Adrenal gland (tissue), 12 donors: ENCODE results near the gene POLD3. TPM values are rescaled to one million over a fixed set of nuclear protein-coding genes. Genes with fewer than 3 reads are reported as not detected.

Experiments used
- DNase-seq, 7 donors: peaks; one replicate each; pipeline ENCODE4 v3.0.0-alpha.2; 2019 to 2020
- H3K27ac ChIP-seq, 5 donors: fragments of 200-600 bp; sonication (generic) in 4 of 5; 1 replicate in 3 of 5; 2 replicates in 2 of 5; pipeline versions ENCODE4 v1.5.1 to v1.8.0; 2016 to 2020; ENCODE audit warnings: mild to moderate bottlenecking in 1 of 5
- H3K27me3 ChIP-seq: fragments of 200-600 bp; 2 replicates; pipeline ENCODE4 v1.8.0; 2021
- H3K36me3 ChIP-seq, 2 donors: fragments of 200-600 bp; replicated peaks in 1 of 2; 1 replicate in 1 of 2; 2 replicates in 1 of 2; pipeline versions ENCODE4 v1.5.1 to v1.8.0; 2018 to 2022
- H3K4me1 ChIP-seq, 2 donors: fragments of 200-600 bp; replicated peaks in 1 of 2; 1 replicate in 1 of 2; 2 replicates in 1 of 2; pipeline versions ENCODE4 v1.5.1 to v1.8.0; 2018 to 2021
- H3K4me3 ChIP-seq, 4 donors: fragments of 200-600 bp; sonication (generic) in 3 of 4; one replicate each; pipeline ENCODE4 v1.5.1; 2016 to 2018
- H3K9me3 ChIP-seq, 3 donors: fragments of 200-600 bp; sonication (generic) in 1 of 3; replicated peaks in 1 of 3; 1 replicate in 2 of 3; 2 replicates in 1 of 3; pipeline versions ENCODE4 v1.5.1 to v1.8.0; 2016 to 2021
- CTCF ChIP-seq, 6 experiments: fragments of 450-650 bp in 4 of 6; fragments of 200-600 bp in 2 of 6; sonication (generic) in 1 of 6; IDR thresholded peaks; 1 replicate in 5 of 6; 2 replicates in 1 of 6; pipeline versions ENCODE4 v1.5.1 to v1.8.0; 2016 to 2021; ENCODE audit warnings: antibody characterized with exemption in 6 of 6, mild to moderate bottlenecking in 2 of 6, moderate library complexity in 1 of 6
- POLR2A ChIP-seq, 2 donors: fragments of 450-650 bp; IDR thresholded peaks; one replicate each; pipeline ENCODE4 v1.6.1; 2017; ENCODE audit warnings: antibody characterized with exemption in 2 of 2, mild to moderate bottlenecking in 2 of 2, moderate library complexity in 1 of 2
- WGBS, 4 donors: extraction: QIAGEN DNeasy Blood & Tissue Kit in 2 of 4; methylation state at CpG; one replicate each; pipeline versions ENCODE4 v1.1.5 to v1.1.7; 2013 to 2017; 5-methylcytosine and 5-hydroxymethylcytosine counted together
- intact Hi-C, 2 donors: fragments of 100-400 bp; cut with DNase I; formaldehyde crosslinking; loops; one replicate each; pipeline versions ENCODE4 v1.14.1 to v1.15.0; 2022 to 2023
- polyA plus RNA-seq, 3 donors: library from polyadenylated mRNA; stranded (reverse); fragments of 200-250 nt in 2 of 3; fragments of 350-450 nt in 1 of 3; fragmentation: Illumina TruSeq in 1 of 3; extraction: RNeasy Lipid Tissue Mini Kit (QIAGEN cat#74804) in 1 of 3; gene quantifications; one replicate each; pipeline ENCODE4 v1.2.3, GENCODE V29; 2013 to 2014
- total RNA-seq, 9 donors: library from RNA; depleted of rRNA in 4 of 9; stranded (reverse); fragments of >200 nt in 4 of 9; fragments of 120-200 nt in 1 of 9; fragmentation: NEBNext Ultra II Directional in 1 of 9; extraction: Animal tissue kit (Norgen Biotek cat#: 25700) in 1 of 9; gene quantifications; one replicate each; pipeline versions ENCODE4 v1.1.0 to v1.2.4, GENCODE V29; 2013 to 2023
- donor health status: healthy with polysubstance abuse.
- donor health status: Bipolar disorder and iron deficiency.
- donor health status: DM: yes; HTN: yes; CAD: no.
- donor health status: DM: no; HTN: no; CAD: no.
- donor health status: DM: no; HTN: no; CAD: no.
- donor health status: DM: yes; HTN: yes; CAD: no.

POLD3 gene
- total and polyA plus RNA-seq, 12 donors, result 3.5 to 14.5 (median 9.7) TPM

GRCh38 chr11:74577181-74577580, 15.2 kb upstream of the POLD3 start:
- no peaks in the 10 kb centered on the region for H3K4me1 ChIP-seq
- 79 to 84% (median 82%) methylated on average over 4 of the region's 4 CpGs for WGBS, 4 donors
- no peak for TF ChIP-seq CTCF (IDR thresholded peaks at IDR 0.05)
- no peak for TF ChIP-seq POLR2A (IDR thresholded peaks at IDR 0.05)
- H3K27me3 ChIP-seq, result no peaks in the 10 kb centered on the region
- no peaks in the 10 kb centered on the region for H3K9me3 ChIP-seq
- no peak overlapping the region for H3K4me3 ChIP-seq
- no peak overlapping the region for H3K27ac ChIP-seq
- no peaks in the 10 kb centered on the region for H3K36me3 ChIP-seq
- intact Hi-C loops, result loop anchor here in 1 of 2 donors (10.0 kb wide), 1 partner anchor 122 kb away; no protein-coding TSS in a partner anchor
- DNase-seq, result no peak

GRCh38 chr11:74577624-74578396, 14.6 kb upstream of the POLD3 start:
- Histone ChIP-seq H3K9me3 (no peaks in the 10 kb centered on the region), H3K27me3 (no peaks in the 10 kb centered on the region), H3K36me3 (no peaks in the 10 kb centered on the region), H3K4me3 (no peak overlapping the region), H3K4me1 (no peaks in the 10 kb centered on the region), H3K27ac (no peak overlapping the region)
- intact Hi-C loops, result loop anchor here in 1 of 2 donors (10.0 kb wide), 1 partner anchor 123 kb away; no protein-coding TSS in a partner anchor
- TF ChIP-seq POLR2A (IDR thresholded peaks at IDR 0.05) (no peak), CTCF (IDR thresholded peaks at IDR 0.05) (no peak)
- no peak for DNase-seq
- WGBS, 4 donors, result 62 to 91% (median 77%) methylated on average over 6 of the region's 6 CpGs

- TF ChIP-seq CTCF (IDR thresholded peaks at IDR 0.05), result no peak
- TF ChIP-seq POLR2A (IDR thresholded peaks at IDR 0.05), result no peak
- Histone ChIP-seq H3K27me3 (no peaks in the 10 kb centered on the region), H3K4me1 (no peaks in the 10 kb centered on the region), H3K4me3 (no peak overlapping the region), H3K27ac (no peak overlapping the region), H3K36me3 (no peaks in the 10 kb centered on the region), H3K9me3 (no peaks in the 10 kb centered on the region)
- no peak for DNase-seq
- intact Hi-C loops, result loop anchor here in 1 of 2 donors (10.0 kb wide), 1 partner anchor 125 kb away; no protein-coding TSS in a partner anchor
- 69 to 78% (median 72%) methylated on average over 6 of the region's 6 CpGs for WGBS, 4 donors
These were observed 12.7 kb upstream of the POLD3 start for GRCh38 chr11:74579577-74580270.

- Histone ChIP-seq H3K4me3 (no peak overlapping the region), H3K27me3 (no peaks in the 10 kb centered on the region), H3K36me3 (no peaks in the 10 kb centered on the region), H3K4me1 (no peaks in the 10 kb centered on the region), H3K9me3 (no peaks in the 10 kb centered on the region), H3K27ac (no peak overlapping the region)
- peak in 1 of 7 donors; percentile 11 for DNase-seq
- TF ChIP-seq CTCF (IDR thresholded peaks at IDR 0.05) (no peak), POLR2A (IDR thresholded peaks at IDR 0.05) (no peak)
- WGBS, 4 donors, result 71 to 75% (median 73%) methylated on average over 4 of the region's 4 CpGs
- intact Hi-C loops, result no loop called here
These were observed 10.3 kb upstream of the POLD3 start for GRCh38 chr11:74581954-74582547.
